Thoracic aorta (tissue), 2 donors: ENCODE data around the gene KAT6B. TPM values are rescaled to one million over a fixed set of nuclear protein-coding genes. Genes with fewer than 3 reads are reported as not detected.

ENCODE experiments used
- ATAC-seq: fragments of 150-250 bp; one replicate; pipeline ENCODE4 v1.8.0; 2017; ENCODE audit warnings: low read depth; ENCODE audit not compliant: insufficient number of reproducible peaks, low FRiP score
- DNase-seq: peaks from one replicate; pipeline ENCODE4 v3.0.0-alpha.2; 2020; ENCODE audit warnings: low spot score
- H3K27ac ChIP-seq, 2 donors: fragments of 200-600 bp; sonication (generic); 1 replicate in 1 of 2; 2 replicates in 1 of 2; pipeline ENCODE4 v1.5.1; 2016; ENCODE audit warnings: mild to moderate bottlenecking in 2 of 2, moderate library complexity in 2 of 2
- H3K27me3 ChIP-seq: fragments of 200-600 bp; sonication (generic); replicated peaks from 2 replicates; pipeline ENCODE4 v1.6.0; 2016; ENCODE audit warnings: mild to moderate bottlenecking; ENCODE audit not compliant: insufficient read depth
- H3K36me3 ChIP-seq: fragments of 200-600 bp; sonication (generic); one replicate; pipeline ENCODE4 v1.5.1; 2016
- H3K4me1 ChIP-seq, 2 donors: fragments of 200-600 bp; sonication (generic); 1 replicate in 1 of 2; 2 replicates in 1 of 2; pipeline versions ENCODE4 v1.5.1 to v1.6.0; 2016; ENCODE audit warnings: low read depth in 2 of 2, mild to moderate bottlenecking in 1 of 2; ENCODE audit not compliant: control insufficient read depth in 1 of 2
- H3K4me3 ChIP-seq: fragments of 200-600 bp; sonication (generic); 2 replicates; pipeline ENCODE4 v1.5.1; 2016; ENCODE audit warnings: mild to moderate bottlenecking
- H3K9me3 ChIP-seq: fragments of 200-600 bp; sonication (generic); 2 replicates; pipeline ENCODE4 v1.5.1; 2016
- CTCF ChIP-seq: fragments of 200-600 bp; sonication (generic); IDR thresholded peaks from one replicate; pipeline ENCODE4 v1.5.1; 2019; ENCODE audit warnings: antibody characterized with exemption
- total RNA-seq, 2 donors: library from RNA; depleted of rRNA; stranded (reverse); fragments of >200 nt; gene quantifications; one replicate each; pipeline versions ENCODE4 v1.1.0 to v1.2.3, GENCODE V29; 2016

KAT6B gene
- total RNA-seq, 2 donors from 2014 or later = 38.4 to 46.9 TPM

GRCh38 chr10:74997163-74997562, 170.8 kb downstream of the KAT6B start:
- Histone ChIP-seq H3K4me3 (no peak overlapping the region), H3K27me3 (no peaks in the 10 kb centered on the region), H3K4me1 (no peaks in the 10 kb centered on the region), H3K36me3 (peaks cover 7% of the 10 kb centered on the region), H3K9me3 (no peaks in the 10 kb centered on the region), H3K27ac (no peak overlapping the region)
- DNase-seq (no peak), ATAC-seq (no peak)
- no peak for TF ChIP-seq CTCF

- H3K4me1 ChIP-seq = no peaks in the 10 kb centered on the region
- no peak for TF ChIP-seq CTCF
Measured at GRCh38 chr10:75000748-75001321, 174.4 kb downstream of the KAT6B start.

GRCh38 chr10:75001715-75002350, 175.4 kb downstream of the KAT6B start:
- ATAC-seq (no peak), DNase-seq (no peak)
- no peaks in the 10 kb centered on the region for H3K27me3 ChIP-seq
- H3K27ac ChIP-seq = no peak overlapping the region
- no peaks in the 10 kb centered on the region for H3K4me1 ChIP-seq
- no peaks in the 10 kb centered on the region for H3K9me3 ChIP-seq
- no peak for TF ChIP-seq CTCF
- no peak overlapping the region for H3K4me3 ChIP-seq
- H3K36me3 ChIP-seq = no peaks in the 10 kb centered on the region

More at GRCh38 chr10:75000748-75001321, 174.4 kb downstream of the KAT6B start:
- H3K27me3 ChIP-seq = no peaks in the 10 kb centered on the region
- no peak for DNase-seq
- H3K36me3 ChIP-seq = no peaks in the 10 kb centered on the region
- H3K4me3 ChIP-seq = no peak overlapping the region
- H3K27ac ChIP-seq = no peak overlapping the region
- H3K9me3 ChIP-seq = no peaks in the 10 kb centered on the region
- ATAC-seq = no peak

GRCh38 chr10:75002351-75002725, 175.9 kb downstream of the KAT6B start:
- no peaks in the 10 kb centered on the region for H3K27me3 ChIP-seq
- H3K4me3 ChIP-seq = no peak overlapping the region
- H3K4me1 ChIP-seq = no peaks in the 10 kb centered on the region
- H3K9me3 ChIP-seq = no peaks in the 10 kb centered on the region
- no peak for TF ChIP-seq CTCF
- H3K36me3 ChIP-seq = no peaks in the 10 kb centered on the region
- no peak for DNase-seq
- H3K27ac ChIP-seq = no peak overlapping the region
- no peak for ATAC-seq

GRCh38 chr10:75002967-75003594, 176.7 kb downstream of the KAT6B start:
- DNase-seq = no peak
- H3K36me3 ChIP-seq = no peaks in the 10 kb centered on the region
- no peaks in the 10 kb centered on the region for H3K27me3 ChIP-seq
- no peaks in the 10 kb centered on the region for H3K9me3 ChIP-seq
- no peak overlapping the region for H3K27ac ChIP-seq
- no peak for ATAC-seq
- H3K4me3 ChIP-seq = no peak overlapping the region
- H3K4me1 ChIP-seq = no peaks in the 10 kb centered on the region
- no peak for TF ChIP-seq CTCF
